HepG2 (cell line): ENCODE measurements around the gene SLC4A9.

Experiments
- ATF2 ChIP-seq: sonication (generic); formaldehyde crosslinking; IDR thresholded peaks from 2 replicates; pipeline ENCODE4 v1.4.0; 2020; ENCODE audit warnings: missing genetic modification reagents
- BRCA1 ChIP-seq: sonication (generic); formaldehyde crosslinking; IDR thresholded peaks from 2 replicates; pipeline ENCODE4 v1.4.0; 2020; ENCODE audit warnings: missing genetic modification reagents
- HOXA9 ChIP-seq: sonication (generic); formaldehyde crosslinking; IDR thresholded peaks from 2 replicates; pipeline ENCODE4 v1.8.1; 2022; ENCODE audit warnings: missing genetic modification reagents, mild to moderate bottlenecking, moderate library complexity, borderline replicate concordance
- KDM4B ChIP-seq: sonication (generic); formaldehyde crosslinking; IDR thresholded peaks from 2 replicates; pipeline ENCODE4 v1.4.0; 2020; ENCODE audit warnings: missing genetic modification reagents
- MYC ChIP-seq: sonication (generic); formaldehyde crosslinking; IDR thresholded peaks from 2 replicates; pipeline ENCODE4 v1.9.0; 2021; ENCODE audit warnings: missing genetic modification reagents, borderline replicate concordance
- NR2F2 ChIP-seq: IDR thresholded peaks from 2 replicates; pipeline ENCODE4 v1.6.1; 2012; ENCODE audit warnings: low read depth, inconsistent platforms, borderline replicate concordance

DNA sequence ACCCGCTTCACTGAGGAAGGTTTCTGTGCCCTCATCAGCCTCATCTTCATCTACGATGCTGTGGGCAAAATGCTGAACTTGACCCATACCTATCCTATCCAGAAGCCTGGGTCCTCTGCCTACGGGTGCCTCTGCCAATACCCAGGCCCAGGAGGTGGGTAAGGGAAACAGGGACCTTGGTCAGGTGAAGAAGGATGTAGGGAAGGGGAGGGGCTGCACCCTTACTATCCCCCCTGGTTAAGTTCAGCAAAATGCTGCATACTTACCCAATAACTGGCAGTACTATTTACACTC, 4.4 kb downstream of the SLC4A9 start:
- TF ChIP-seq BRCA1 (CRISPR knock-in tag) (no peak), ATF2 (no peak), KDM4B (CRISPR knock-in tag) (no peak), NR2F2 (no peak), HOXA9 (CRISPR knock-in tag) (no peak), MYC (CRISPR knock-in tag) (no peak)
